K562 (cell line): ENCODE data around the gene SGIP1. TPM values are rescaled to one million over a fixed set of nuclear protein-coding genes. Genes with fewer than 3 reads are reported as not detected.

Experiments used
- CHD1 ChIP-seq: fragments of 200-600 bp; sonication (generic); IDR thresholded peaks from one replicate; pipeline ENCODE4 v1.6.1; 2012; ENCODE audit warnings: mild to moderate bottlenecking, moderate library complexity, low read length, inconsistent platforms
- HSF4 ChIP-seq: fragments of 250-450 bp; sonication (Bioruptor Pico); IDR thresholded peaks from 2 replicates; pipeline ENCODE4 v2.1.2; 2022; ENCODE audit warnings: mild to moderate bottlenecking, moderate library complexity, borderline replicate concordance
- KLF13 ChIP-seq: fragments of 450-650 bp; IDR thresholded peaks from 2 replicates; pipeline ENCODE4 v1.6.1; 2016; ENCODE audit warnings: missing genetic modification characterization, low read depth, mild to moderate bottlenecking, missing compliant biosample characterization, moderate library complexity, borderline replicate concordance
- SOX6 ChIP-seq: fragments of 450-650 bp; IDR thresholded peaks from 2 replicates; pipeline ENCODE4 v1.6.1; 2014; ENCODE audit warnings: mild to moderate bottlenecking
- polyA plus RNA-seq, 8 experiments: library from polyadenylated mRNA; depleted of rRNA in 4 of 8; stranded (reverse) in 5 of 8; unstranded in 3 of 8; fragments of >200 nt; fragmentation: Nextera tagmentation in 2 of 8; fragmentation: Illumina TruSeq in 1 of 8; extraction: Ambion mirVana in 2 of 8; extraction: Trizol in 1 of 8; gene quantifications; 2 replicates each; pipeline versions ENCODE4 v1.2.1 to v1.2.3, GENCODE V29; 2011 to 2014; ENCODE audit warnings: inconsistent platforms in 1 of 8, missing spikeins in 1 of 8
- total RNA-seq, 7 experiments: library from RNA; depleted of rRNA in 6 of 7; stranded (reverse); fragments of >200 nt in 6 of 7; fragmentation: Illumina TruSeq in 2 of 7; extraction: Trizol in 2 of 7; gene quantifications; 2 replicates each; pipeline versions ENCODE4 v1.2.1 to v1.2.3, GENCODE V29; 2011 to 2021; ENCODE audit warnings: low replicate concordance in 1 of 7
- TF ChIP-seq, protein P1 (sequence below), 2 experiments: fragments of 450-650 bp in 1 of 2; sonication (generic) in 1 of 2; formaldehyde crosslinking in 1 of 2; IDR thresholded peaks; 2 replicates each; pipeline versions ENCODE4 v1.7.1 to v1.9.0; 2016 to 2022; ENCODE audit warnings: inconsistent platforms in 1 of 2, mild to moderate bottlenecking in 1 of 2, missing genetic modification reagents in 1 of 2

Gene SGIP1
- total and polyA plus RNA-seq, 9 of the 15 experiments (the other 6 are each of a cell fraction or from before 2014, with no cell fraction given), result 0.07 to 0.35 TPM; not detected in 7

DNA sequence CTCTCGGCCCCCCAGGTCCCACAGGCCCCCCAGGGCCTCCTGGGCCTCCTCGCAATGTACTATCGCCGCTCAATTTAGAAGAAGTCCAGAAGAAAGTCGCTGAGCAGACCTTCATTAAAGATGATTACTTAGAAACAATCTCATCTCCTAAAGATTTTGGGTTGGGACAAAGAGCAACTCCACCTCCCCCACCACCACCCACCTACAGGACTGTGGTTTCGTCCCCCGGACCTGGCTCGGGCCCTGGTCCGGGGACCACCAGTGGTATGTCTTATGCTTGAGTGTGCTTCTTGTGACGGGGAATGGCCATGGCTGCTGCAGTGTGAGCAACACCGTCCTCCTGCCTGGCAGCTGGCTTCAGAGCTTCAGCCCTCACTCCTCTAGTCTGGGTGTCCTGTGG lies 148.2 kb downstream of the SGIP1 start (continued):
- TF ChIP-seq, protein P1, sequence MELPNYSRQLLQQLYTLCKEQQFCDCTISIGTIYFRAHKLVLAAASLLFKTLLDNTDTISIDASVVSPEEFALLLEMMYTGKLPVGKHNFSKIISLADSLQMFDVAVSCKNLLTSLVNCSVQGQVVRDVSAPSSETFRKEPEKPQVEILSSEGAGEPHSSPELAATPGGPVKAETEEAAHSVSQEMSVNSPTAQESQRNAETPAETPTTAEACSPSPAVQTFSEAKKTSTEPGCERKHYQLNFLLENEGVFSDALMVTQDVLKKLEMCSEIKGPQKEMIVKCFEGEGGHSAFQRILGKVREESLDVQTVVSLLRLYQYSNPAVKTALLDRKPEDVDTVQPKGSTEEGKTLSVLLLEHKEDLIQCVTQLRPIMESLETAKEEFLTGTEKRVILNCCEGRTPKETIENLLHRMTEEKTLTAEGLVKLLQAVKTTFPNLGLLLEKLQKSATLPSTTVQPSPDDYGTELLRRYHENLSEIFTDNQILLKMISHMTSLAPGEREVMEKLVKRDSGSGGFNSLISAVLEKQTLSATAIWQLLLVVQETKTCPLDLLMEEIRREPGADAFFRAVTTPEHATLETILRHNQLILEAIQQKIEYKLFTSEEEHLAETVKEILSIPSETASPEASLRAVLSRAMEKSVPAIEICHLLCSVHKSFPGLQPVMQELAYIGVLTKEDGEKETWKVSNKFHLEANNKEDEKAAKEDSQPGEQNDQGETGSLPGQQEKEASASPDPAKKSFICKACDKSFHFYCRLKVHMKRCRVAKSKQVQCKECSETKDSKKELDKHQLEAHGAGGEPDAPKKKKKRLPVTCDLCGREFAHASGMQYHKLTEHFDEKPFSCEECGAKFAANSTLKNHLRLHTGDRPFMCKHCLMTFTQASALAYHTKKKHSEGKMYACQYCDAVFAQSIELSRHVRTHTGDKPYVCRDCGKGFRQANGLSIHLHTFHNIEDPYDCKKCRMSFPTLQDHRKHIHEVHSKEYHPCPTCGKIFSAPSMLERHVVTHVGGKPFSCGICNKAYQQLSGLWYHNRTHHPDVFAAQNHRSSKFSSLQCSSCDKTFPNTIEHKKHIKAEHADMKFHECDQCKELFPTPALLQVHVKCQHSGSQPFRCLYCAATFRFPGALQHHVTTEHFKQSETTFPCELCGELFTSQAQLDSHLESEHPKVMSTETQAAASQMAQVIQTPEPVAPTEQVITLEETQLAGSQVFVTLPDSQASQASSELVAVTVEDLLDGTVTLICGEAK (IDR thresholded peaks at IDR 0.05), result no peak
- TF ChIP-seq, protein P1 (CRISPR knock-in tag; IDR thresholded peaks at IDR 0.05), result no peak
- no peak for TF ChIP-seq CHD1
- TF ChIP-seq SOX6, result no peak
- TF ChIP-seq HSF4 (CRISPR knock-in tag), result no peak
- TF ChIP-seq KLF13 (tag), result no peak
